GM21825 (cell line): ENCODE data around the gene NRG2.

Source experiments
- ATAC-seq: cut with Tn5 transposase; IDR thresholded peaks from one replicate; pipeline ENCODE4 v1.9.1; 2021; ENCODE audit warnings: mild to moderate bottlenecking, moderate library complexity; ENCODE audit not compliant: unreplicated experiment

Gene NRG2

GRCh38 chr5:139804800-139805397 lies 238.2 kb downstream of the NRG2 start:
- no peak for ATAC-seq

- no peak for ATAC-seq
Measured at GRCh38 chr5:139803978-139804377, 239.1 kb downstream of the NRG2 start.

GRCh38 chr5:139799359-139799758 lies 243.7 kb downstream of the NRG2 start:
- ATAC-seq: no peak

GRCh38 chr5:139798883-139799282 lies 244.2 kb downstream of the NRG2 start:
- no peak for ATAC-seq

- no peak for ATAC-seq
Measured at GRCh38 chr5:139797856-139798510, 245.1 kb downstream of the NRG2 start.

- ATAC-seq: no peak
Measured at GRCh38 chr5:139797335-139797734, 245.8 kb downstream of the NRG2 start.
